HEK293 (cell line): ENCODE measurements around the gene RBM27.
A peak's percentile ranks its signal among the peaks of the same experiment; 100 is the strongest.

ENCODE experiments used
- CTCF ChIA-PET: fragments of 350-600 bp; formaldehyde crosslinking; extraction: SDS; loops from one replicate; lab custom pipeline; 2021; ENCODE audit warnings: antibody characterized with exemption; lab: Yijun Ruan, JAX
- POLR2A ChIA-PET: fragments of 300-600 bp; formaldehyde crosslinking; extraction: SDS; loops from one replicate; lab custom pipeline; 2020; ENCODE audit warnings: antibody characterized with exemption, inconsistent platforms; lab: Yijun Ruan, JAX
- H3K27ac ChIP-seq: fragments of 200-500 bp; sonication (Bioruptor generic); 2 replicates; pipeline ENCODE4 v1.5.1; 2014; ENCODE audit warnings: low read depth, low read length, control low read depth, inconsistent platforms; ENCODE audit errors: extremely low read depth
- H3K36me3 ChIP-seq, 2 experiments: fragments of 200-500 bp in 1 of 2; sonication (Bioruptor generic) in 1 of 2; 1 replicate in 1 of 2; 2 replicates in 1 of 2; pipeline ENCODE4 v1.5.1; 2014 to 2017; ENCODE audit warnings: inconsistent platforms in 2 of 2, low read length in 2 of 2; ENCODE audit not compliant: control insufficient read depth in 2 of 2, insufficient read depth in 1 of 2
- H3K4me1 ChIP-seq: fragments of 200-500 bp; sonication (Bioruptor generic); 2 replicates; pipeline ENCODE4 v1.5.1; 2014; ENCODE audit warnings: mild to moderate bottlenecking, low read length, inconsistent platforms; ENCODE audit not compliant: control insufficient read depth, insufficient read depth
- H3K4me3 ChIP-seq: 2 replicates; pipeline ENCODE4 v1.5.1; 2011; ENCODE audit warnings: low read depth, mild to moderate bottlenecking, control low read depth, low read length, moderate library complexity
- H3K9me3 ChIP-seq: fragments of 200-500 bp; sonication (Bioruptor generic); 2 replicates; pipeline ENCODE4 v1.5.1; 2014; ENCODE audit warnings: low read depth, low read length, inconsistent platforms; ENCODE audit not compliant: control insufficient read depth, insufficient read depth
- HOXC10 ChIP-seq: sonication (generic); formaldehyde crosslinking; IDR thresholded peaks from 2 replicates; pipeline ENCODE4 v1.8.1; 2023; ENCODE audit warnings: mild to moderate bottlenecking, missing genetic modification reagents
- HOXD13 ChIP-seq: sonication (generic); formaldehyde crosslinking; IDR thresholded peaks from 2 replicates; pipeline ENCODE4 v1.8.0; 2022; ENCODE audit warnings: missing genetic modification reagents, borderline replicate concordance
- KLF16 ChIP-seq: fragments of 450-650 bp; formaldehyde crosslinking; IDR thresholded peaks from 2 replicates; pipeline ENCODE4 v1.5.1; 2017; ENCODE audit warnings: missing biosample characterization, missing genetic modification characterization
- KLF7 ChIP-seq: fragments of 450-650 bp; formaldehyde crosslinking; IDR thresholded peaks from 2 replicates; pipeline ENCODE4 v1.5.1; 2016; ENCODE audit warnings: missing biosample characterization, missing genetic modification characterization, borderline replicate concordance
- MZF1 ChIP-seq: fragments of 450-650 bp; formaldehyde crosslinking; IDR thresholded peaks from 2 replicates; pipeline ENCODE4 v1.5.1; 2017; ENCODE audit warnings: missing biosample characterization, missing genetic modification characterization, borderline replicate concordance
- PRDM1 ChIP-seq: fragments of 450-650 bp; formaldehyde crosslinking; IDR thresholded peaks from 2 replicates; pipeline ENCODE4; 2016; ENCODE audit warnings: missing biosample characterization, missing genetic modification characterization
- PRDM10 ChIP-seq: fragments of 450-650 bp; formaldehyde crosslinking; IDR thresholded peaks from 2 replicates; pipeline ENCODE4 v1.5.1; 2016; ENCODE audit warnings: missing biosample characterization, missing genetic modification characterization
- RBAK ChIP-seq: fragments of 450-650 bp; formaldehyde crosslinking; IDR thresholded peaks from 2 replicates; pipeline ENCODE4 v1.5.1; 2016; ENCODE audit warnings: missing biosample characterization, missing genetic modification characterization
- REPIN1 ChIP-seq: fragments of 450-650 bp; formaldehyde crosslinking; IDR thresholded peaks from 2 replicates; pipeline ENCODE4 v1.5.1; 2017; ENCODE audit warnings: missing biosample characterization, missing genetic modification characterization, low read depth
- SALL2 ChIP-seq: fragments of 450-650 bp; formaldehyde crosslinking; IDR thresholded peaks from 2 replicates; pipeline ENCODE4 v1.5.0; 2017; ENCODE audit warnings: missing biosample characterization, mild to moderate bottlenecking, missing genetic modification characterization, borderline replicate concordance
- SP2 ChIP-seq: fragments of 450-650 bp; formaldehyde crosslinking; IDR thresholded peaks from 2 replicates; pipeline ENCODE4 v1.5.1; 2016; ENCODE audit warnings: missing biosample characterization, missing genetic modification characterization
- ZNF2 ChIP-seq: fragments of 450-650 bp; formaldehyde crosslinking; IDR thresholded peaks from 2 replicates; pipeline ENCODE4 v1.5.1; 2016; ENCODE audit warnings: missing biosample characterization, missing genetic modification characterization
- ZNF223 ChIP-seq: fragments of 450-650 bp; formaldehyde crosslinking; IDR thresholded peaks from 2 replicates; pipeline ENCODE4 v1.5.1; 2016; ENCODE audit warnings: missing biosample characterization, missing genetic modification characterization
- ZNF311 ChIP-seq: fragments of 450-650 bp; formaldehyde crosslinking; IDR thresholded peaks from 2 replicates; pipeline ENCODE4 v1.5.1; 2017; ENCODE audit warnings: missing biosample characterization, missing genetic modification characterization, borderline replicate concordance
- ZNF660 ChIP-seq: fragments of 450-650 bp; IDR thresholded peaks from 2 replicates; pipeline ENCODE4 v1.5.1; 2018; ENCODE audit warnings: missing biosample characterization, mild to moderate bottlenecking, missing genetic modification characterization
- ZNF664 ChIP-seq: fragments of 450-650 bp; formaldehyde crosslinking; IDR thresholded peaks from 2 replicates; pipeline ENCODE4 v1.5.1; 2016; ENCODE audit warnings: missing biosample characterization, missing genetic modification characterization
- ZNF830 ChIP-seq: fragments of 450-650 bp; IDR thresholded peaks from 2 replicates; pipeline ENCODE4 v1.5.0; 2018; ENCODE audit warnings: missing biosample characterization, missing genetic modification characterization, low read depth, mild to moderate bottlenecking, moderate library complexity
- ZSCAN18 ChIP-seq: fragments of 450-650 bp; formaldehyde crosslinking; IDR thresholded peaks from 2 replicates; pipeline ENCODE4 v1.5.1; 2016; ENCODE audit warnings: missing biosample characterization, missing genetic modification characterization
- TF ChIP-seq, protein P1 (sequence below): fragments of 450-650 bp; formaldehyde crosslinking; optimal IDR thresholded peaks from 2 replicates; pipeline ENCODE3; 2016; ENCODE audit warnings: missing biosample characterization, mild to moderate bottlenecking, missing genetic modification characterization
- TF ChIP-seq, protein P2 (sequence below): fragments of 450-650 bp; formaldehyde crosslinking; IDR thresholded peaks from 2 replicates; pipeline ENCODE4 v1.5.1; 2016; ENCODE audit warnings: missing biosample characterization, missing genetic modification characterization
- TF ChIP-seq, protein P3 (sequence below): fragments of 450-650 bp; formaldehyde crosslinking; IDR thresholded peaks from 2 replicates; pipeline ENCODE4 v1.5.1; 2016; ENCODE audit warnings: missing biosample characterization, missing genetic modification characterization

RBM27 gene

DNA sequence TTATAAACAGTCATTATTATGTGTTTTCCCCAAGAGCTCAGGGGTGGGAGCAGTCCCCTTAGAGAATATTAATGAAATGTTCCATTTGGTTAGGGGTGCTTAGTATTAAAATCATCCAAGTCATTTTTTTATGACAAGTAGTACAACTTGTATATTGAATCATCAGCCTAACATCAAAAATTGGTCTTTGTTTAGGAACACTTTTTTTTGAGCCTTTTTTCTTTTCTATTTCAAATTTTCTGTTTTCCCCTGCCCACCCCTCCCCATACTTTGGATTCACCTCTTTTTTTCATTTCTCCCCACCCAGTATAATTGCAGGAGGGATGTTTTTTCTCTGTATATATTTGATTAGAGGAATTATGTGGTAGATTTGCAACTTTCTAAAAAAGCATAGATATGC, 25.8 kb downstream of the RBM27 start:
- Histone ChIP-seq H3K4me1 (no peaks in the 10 kb centered on the region), H3K9me3 (no peaks in the 10 kb centered on the region), H3K27ac (no peak overlapping the region), H3K36me3 (peaks cover 66 to 73% of the 10 kb centered on the region in 2 experiments), H3K4me3 (no peak overlapping the region)
- ChIA-PET POLR2A (interaction anchor here (1.1 kb wide), 1 partner anchor 8 kb away, joined by 4 read pairs; no protein-coding TSS in a partner anchor), CTCF (interaction anchor here (0.6 kb wide), 1 partner anchor 9 kb away, joined by 3 read pairs; no protein-coding TSS in a partner anchor)
- TF ChIP-seq ZNF660 (tag by site-specific recombination) (no peak), ZNF664 (tag by site-specific recombination) (no peak), ZSCAN18 (tag by site-specific recombination) (no peak), PRDM1 (tag by site-specific recombination) (no peak), ZNF311 (tag by site-specific recombination) (no peak), PRDM10 (tag by site-specific recombination) (peak; percentile 54)
- TF ChIP-seq, protein P1, sequence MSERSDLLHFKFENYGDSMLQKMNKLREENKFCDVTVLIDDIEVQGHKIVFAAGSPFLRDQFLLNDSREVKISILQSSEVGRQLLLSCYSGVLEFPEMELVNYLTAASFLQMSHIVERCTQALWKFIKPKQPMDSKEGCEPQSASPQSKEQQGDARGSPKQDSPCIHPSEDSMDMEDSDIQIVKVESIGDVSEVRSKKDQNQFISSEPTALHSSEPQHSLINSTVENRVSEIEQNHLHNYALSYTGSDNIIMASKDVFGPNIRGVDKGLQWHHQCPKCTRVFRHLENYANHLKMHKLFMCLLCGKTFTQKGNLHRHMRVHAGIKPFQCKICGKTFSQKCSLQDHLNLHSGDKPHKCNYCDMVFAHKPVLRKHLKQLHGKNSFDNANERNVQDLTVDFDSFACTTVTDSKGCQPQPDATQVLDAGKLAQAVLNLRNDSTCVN (tag by site-specific recombination) = no peak
- TF ChIP-seq, protein P2, sequence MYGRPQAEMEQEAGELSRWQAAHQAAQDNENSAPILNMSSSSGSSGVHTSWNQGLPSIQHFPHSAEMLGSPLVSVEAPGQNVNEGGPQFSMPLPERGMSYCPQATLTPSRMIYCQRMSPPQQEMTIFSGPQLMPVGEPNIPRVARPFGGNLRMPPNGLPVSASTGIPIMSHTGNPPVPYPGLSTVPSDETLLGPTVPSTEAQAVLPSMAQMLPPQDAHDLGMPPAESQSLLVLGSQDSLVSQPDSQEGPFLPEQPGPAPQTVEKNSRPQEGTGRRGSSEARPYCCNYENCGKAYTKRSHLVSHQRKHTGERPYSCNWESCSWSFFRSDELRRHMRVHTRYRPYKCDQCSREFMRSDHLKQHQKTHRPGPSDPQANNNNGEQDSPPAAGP (tag by site-specific recombination) = no peak
- TF ChIP-seq, all 188 proteins: peak for 1

- H3K4me1 ChIP-seq = no peaks in the 10 kb centered on the region
- ChIA-PET POLR2A (no interaction called here), CTCF (interaction anchor here (0.6 kb wide), 1 partner anchor 343 kb away, joined by 5 read pairs; no protein-coding TSS in a partner anchor)
- H3K4me3 ChIP-seq = no peak overlapping the region
- H3K9me3 ChIP-seq = no peaks in the 10 kb centered on the region
- peaks cover 74% of the 10 kb centered on the region in 2 experiments for H3K36me3 ChIP-seq
- H3K27ac ChIP-seq = no peak overlapping the region
- TF ChIP-seq ZNF830 (tag by site-specific recombination) (no peak), KLF16 (tag by site-specific recombination) (no peak), ZSCAN18 (tag by site-specific recombination) (no peak), ZNF223 (tag by site-specific recombination) (no peak), MZF1 (tag by site-specific recombination) (no peak), HOXC10 (CRISPR knock-in tag) (no peak), RBAK (tag by site-specific recombination) (no peak), SP2 (no peak), SALL2 (tag by site-specific recombination) (no peak), ZNF2 (no peak), HOXD13 (CRISPR knock-in tag) (no peak), KLF7 (no peak), REPIN1 (tag by site-specific recombination) (no peak)
- TF ChIP-seq, protein P3, sequence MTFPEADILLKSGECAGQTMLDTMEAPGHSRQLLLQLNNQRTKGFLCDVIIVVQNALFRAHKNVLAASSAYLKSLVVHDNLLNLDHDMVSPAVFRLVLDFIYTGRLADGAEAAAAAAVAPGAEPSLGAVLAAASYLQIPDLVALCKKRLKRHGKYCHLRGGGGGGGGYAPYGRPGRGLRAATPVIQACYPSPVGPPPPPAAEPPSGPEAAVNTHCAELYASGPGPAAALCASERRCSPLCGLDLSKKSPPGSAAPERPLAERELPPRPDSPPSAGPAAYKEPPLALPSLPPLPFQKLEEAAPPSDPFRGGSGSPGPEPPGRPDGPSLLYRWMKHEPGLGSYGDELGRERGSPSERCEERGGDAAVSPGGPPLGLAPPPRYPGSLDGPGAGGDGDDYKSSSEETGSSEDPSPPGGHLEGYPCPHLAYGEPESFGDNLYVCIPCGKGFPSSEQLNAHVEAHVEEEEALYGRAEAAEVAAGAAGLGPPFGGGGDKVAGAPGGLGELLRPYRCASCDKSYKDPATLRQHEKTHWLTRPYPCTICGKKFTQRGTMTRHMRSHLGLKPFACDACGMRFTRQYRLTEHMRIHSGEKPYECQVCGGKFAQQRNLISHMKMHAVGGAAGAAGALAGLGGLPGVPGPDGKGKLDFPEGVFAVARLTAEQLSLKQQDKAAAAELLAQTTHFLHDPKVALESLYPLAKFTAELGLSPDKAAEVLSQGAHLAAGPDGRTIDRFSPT (tag by site-specific recombination) = no peak
Measured at GRCh38 chr5:146232223-146232622, 28.8 kb downstream of the RBM27 start.
